ENCODE measurements around the gene CDC42EP4.

DNA sequence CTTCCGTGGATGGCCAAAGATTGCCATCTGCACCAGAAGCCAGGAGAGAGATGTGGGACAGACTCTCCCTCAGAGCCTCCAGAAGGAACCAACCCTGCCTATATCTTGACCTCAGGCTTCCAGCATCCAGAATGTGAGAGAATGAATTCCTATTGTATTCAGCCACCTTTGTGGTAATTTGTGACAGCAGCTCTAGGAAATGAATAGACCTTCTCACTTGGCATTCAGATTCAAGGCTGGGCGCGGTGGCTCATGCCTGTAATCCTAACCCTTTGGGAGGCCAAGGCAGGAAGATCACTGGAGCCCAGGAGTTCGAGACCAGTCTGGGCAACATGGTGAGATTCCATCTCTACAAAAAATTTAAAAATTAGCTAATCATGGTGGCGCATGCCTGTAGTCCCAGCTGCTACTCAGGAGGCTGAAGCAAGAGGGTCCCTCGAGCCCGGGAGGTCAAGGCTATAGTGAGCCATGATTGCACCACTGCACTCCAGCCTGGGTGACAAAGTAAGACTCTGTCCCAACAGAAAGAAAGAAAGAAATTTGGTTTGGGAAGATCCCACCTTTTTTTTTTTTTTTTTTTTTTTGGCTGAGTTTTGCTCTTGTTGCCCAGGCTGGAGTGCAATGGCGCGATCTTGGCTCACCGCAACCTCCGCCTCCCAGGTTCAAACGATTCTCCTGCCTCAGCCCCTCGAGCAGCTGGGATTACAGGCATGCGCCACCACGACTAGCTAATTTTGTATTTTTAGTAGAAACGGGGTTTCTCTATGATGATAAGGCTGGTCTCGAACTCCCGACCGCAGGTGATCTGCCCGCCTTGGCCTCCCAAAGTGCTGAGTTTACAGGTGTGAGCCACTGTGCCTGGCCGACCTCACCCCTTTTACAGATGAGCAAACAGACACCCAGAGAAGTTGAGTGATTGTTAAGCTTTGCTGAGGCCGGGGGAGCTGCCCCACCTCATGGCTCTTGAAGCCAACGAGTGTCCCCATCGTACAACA, 45.9 kb downstream of the CDC42EP4 start:
- TF ChIP-seq, protein P1, sequence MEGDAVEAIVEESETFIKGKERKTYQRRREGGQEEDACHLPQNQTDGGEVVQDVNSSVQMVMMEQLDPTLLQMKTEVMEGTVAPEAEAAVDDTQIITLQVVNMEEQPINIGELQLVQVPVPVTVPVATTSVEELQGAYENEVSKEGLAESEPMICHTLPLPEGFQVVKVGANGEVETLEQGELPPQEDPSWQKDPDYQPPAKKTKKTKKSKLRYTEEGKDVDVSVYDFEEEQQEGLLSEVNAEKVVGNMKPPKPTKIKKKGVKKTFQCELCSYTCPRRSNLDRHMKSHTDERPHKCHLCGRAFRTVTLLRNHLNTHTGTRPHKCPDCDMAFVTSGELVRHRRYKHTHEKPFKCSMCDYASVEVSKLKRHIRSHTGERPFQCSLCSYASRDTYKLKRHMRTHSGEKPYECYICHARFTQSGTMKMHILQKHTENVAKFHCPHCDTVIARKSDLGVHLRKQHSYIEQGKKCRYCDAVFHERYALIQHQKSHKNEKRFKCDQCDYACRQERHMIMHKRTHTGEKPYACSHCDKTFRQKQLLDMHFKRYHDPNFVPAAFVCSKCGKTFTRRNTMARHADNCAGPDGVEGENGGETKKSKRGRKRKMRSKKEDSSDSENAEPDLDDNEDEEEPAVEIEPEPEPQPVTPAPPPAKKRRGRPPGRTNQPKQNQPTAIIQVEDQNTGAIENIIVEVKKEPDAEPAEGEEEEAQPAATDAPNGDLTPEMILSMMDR (conservative IDR thresholded peaks at IDR 0.05; ENCODE audit: low read depth, low read length): no peak
- TF ChIP-seq EZH2 (IDR thresholded peaks at IDR 0.05; ENCODE audit: low read length, unreplicated experiment) (no peak), EZH2phosphoT487 (IDR thresholded peaks at IDR 0.05; ENCODE audit: borderline replicate concordance, low read length) (no peak)

All from PC-3 (cell line).